Activated CD4-positive, alpha-beta T cell treated with anti-CD3 and anti-CD28 coated beads, Interleukin-2, Interleukin-4, amounts not matched to agents 100 ng/mL and 50 ng/mL, durations not matched to agents 16 hours and 8 hours (primary cell): ENCODE results near the gene TCF7L1.
"Not testable (repeated sequence)": the region's sequence is repeated elsewhere in the genome, so short reads cannot be mapped to it uniquely, and the experiment has no call there.

Source experiments
- DNase-seq: peaks from one replicate; pipeline ENCODE4 v3.0.0-alpha.2; 2020; ENCODE audit warnings: low spot score

TCF7L1 gene

DNA sequence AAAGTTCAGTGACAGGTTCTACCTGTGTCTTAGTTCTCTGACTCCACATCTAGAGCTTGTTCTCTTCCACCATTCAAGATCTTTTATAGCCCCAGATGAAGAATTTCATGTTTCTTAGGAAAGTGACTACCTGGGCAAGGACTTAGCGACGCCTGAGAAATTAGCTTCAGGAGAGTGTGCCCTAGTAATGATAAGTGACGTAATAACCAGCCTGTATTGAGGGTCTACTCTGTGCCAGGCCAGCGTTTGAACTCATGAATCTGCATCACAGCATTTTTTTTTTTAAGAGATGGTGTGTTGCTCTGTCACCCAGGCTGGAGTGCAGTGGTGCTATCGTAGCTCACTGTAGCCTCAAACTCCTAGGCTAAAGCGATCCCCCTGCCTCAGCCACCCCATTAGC, 51.8 kb downstream of the TCF7L1 start:
- DNase-seq = no peak

DNA sequence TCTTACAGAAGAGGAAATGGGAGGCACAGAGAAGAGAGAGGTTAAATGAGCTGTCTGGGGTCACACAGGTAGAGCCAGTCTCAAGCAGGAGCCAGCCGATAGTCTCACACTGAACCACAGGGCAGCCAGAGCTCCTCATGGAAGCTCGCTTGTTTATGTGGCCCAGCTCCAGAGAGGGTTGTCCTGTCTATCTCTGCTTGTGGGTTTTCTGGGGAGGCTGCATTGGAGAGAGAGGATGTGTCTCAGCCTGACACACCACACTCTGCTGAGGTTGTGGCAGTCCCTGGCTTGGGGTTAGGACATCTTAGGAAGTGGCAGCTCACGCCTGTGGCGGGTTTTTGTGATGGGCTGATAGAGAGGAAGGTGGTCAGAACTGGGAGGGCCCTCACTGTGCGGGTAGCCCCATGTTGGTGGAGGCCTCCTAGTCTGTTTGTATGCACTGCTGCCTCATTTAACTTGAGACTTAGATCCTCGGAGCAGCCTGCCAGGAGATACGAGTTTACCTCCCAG, 52.3 kb downstream of the TCF7L1 start:
- DNase-seq = no peak

DNA sequence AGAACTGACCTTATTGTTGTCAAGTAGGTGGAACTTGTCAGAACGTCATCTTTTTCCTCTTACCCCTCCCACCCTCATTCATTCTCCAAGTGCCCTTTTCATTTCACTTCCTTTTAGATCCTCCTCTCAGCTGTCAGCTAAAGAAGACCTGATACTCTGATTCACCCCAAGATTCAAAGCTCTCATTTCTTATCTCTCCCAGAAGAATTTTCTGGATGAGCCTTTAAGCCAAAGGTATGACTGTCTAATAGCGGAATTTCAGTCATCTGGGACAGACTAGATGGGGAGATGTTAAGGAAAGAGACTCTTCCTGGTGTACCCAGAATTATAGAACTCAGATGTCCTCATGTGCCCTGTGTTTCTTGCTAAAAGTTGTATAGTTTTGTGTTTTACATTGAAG, 53.9 kb downstream of the TCF7L1 start:
- DNase-seq = no peak

DNA sequence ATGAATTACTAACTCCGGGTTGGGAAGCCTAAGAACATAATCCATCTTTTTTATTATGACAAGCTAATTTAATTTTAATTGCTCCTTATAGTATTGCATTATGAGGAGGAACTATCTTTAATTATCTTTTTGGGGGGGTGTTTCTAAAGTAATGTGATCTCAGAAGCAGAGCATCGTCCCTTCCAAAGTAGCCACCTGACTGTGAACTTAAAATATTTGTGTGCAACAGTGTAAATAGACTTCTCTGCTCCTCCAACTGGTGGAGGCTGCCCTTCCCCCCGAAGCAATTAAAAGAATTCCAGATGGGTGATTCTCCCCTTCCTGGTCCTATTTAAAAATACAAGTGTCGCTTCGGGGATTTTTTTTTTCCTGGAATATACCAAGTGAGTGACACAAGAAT, 55.7 kb downstream of the TCF7L1 start:
- no peak for DNase-seq

DNA sequence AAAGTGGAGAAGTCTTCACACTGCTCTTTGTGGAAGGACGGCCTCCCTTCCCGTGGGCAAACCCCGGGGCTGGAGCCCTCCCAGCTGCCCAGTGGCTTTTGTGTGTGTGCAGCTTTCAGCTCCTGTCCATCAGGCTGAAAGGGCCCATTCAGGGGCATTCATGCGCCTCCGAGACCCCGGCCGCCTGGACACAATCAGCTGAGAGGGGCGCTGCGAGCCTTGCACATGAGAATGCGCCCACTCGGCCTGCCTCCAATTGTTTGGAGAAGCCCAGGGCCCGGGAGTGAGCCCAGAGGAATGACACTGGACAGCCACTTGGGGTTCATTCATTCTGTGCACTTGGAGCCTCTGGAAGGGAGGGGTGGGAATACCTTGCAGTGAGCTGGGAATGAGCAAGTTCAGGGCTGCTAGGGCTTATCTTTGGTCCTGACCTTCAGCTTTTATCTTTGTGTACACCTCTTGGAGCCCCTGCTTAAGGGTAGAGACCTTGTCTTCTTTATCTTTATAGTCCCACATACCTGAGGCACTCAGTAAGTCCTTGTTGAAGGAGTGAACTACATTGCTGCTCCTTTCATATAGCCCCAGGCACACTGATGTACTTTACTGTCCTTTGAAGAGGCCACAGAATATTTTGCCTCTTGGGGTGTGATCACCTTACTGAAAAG, 56.5 kb downstream of the TCF7L1 start:
- DNase-seq = no peak

DNA sequence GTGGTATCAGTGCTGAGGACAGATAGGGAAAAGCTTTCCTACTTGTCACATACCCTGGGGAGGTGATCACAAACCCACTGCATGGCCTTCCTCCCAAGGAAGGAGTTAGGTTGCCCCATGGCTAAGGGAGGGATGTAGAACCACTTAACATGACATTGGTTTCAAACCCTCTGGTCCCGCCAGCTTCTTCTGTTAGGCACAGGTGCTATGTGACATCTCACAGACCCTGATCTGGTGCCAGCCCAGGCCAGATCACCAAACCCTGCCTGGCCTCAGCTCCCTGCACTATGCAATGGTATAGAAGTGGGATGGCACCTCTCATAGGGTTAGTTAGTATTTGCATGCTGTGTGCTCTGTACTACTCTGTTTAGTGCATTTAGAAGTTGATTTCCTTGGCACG, 58.0 kb downstream of the TCF7L1 start:
- DNase-seq = no peak

DNA sequence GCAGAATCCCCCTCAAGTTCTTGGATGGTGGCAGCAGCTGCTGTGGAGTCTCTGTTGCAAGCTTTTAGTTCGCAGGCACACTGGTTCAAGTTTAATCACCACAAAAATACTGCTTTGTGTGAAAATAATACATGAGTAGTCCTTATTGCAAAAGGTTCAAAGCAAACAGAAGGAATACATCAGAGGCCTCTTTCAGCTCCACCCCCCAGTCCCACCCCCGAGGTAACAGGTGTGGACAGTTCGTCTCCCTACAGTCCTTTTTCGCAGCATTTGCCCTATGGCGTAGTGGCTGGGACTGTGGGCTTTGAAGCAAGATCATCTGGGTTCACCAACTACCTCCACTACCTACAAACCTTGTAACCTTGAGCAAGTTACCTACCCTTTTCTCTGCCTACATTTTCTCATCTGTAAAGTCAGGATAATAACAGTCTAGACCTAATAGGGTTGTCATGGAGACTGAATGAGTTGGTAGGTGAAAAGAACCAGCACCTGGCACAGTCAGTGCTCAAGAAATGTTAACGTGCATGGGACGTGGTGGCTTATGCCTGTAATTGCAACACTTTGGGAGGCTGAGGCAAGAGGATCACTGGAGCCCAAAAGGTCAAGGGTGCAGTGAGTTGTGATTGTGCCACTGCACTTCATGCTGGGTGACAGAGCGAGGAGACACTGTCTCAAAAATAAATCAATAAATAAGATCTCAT, 61.7 kb downstream of the TCF7L1 start:
- DNase-seq = no peak

DNA sequence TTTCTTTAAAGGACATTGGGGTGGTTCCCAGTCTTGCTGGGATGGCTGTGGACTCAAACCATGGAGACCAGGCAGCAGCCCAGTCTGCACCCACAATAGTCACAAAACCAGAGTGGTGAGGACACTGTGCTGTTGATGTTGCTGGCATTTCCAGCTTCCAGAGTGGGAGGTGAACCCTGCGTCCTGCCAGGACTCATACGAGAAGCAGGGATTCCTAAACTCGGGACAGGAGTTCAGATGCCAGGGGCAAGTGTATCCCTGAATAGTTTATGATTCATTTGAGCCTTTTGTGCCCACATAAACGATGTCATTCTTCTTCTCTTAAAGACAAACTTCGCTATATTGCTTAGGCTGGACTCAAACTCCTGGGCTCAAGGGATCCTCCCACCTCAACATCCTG, 62.8 kb downstream of the TCF7L1 start:
- no peak for DNase-seq

DNA sequence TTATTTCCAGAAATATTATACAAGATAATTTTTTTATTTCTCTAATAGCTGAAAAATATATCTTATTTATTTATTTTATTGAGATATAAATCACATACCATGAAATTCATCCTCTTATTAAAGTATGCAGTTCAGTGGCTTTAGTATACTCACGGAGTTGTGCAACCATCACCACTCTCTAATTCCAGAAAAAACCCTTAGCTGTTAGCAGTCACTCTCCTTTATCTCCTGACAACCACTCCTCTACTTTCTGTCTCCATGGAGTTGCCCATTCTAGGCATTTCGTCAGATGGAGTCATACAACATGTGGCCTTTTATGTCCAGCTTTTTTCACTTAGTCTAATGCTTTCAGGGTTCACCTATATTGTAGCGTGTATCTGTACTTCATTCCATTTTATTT, 66.5 kb downstream of the TCF7L1 start:
- no peak for DNase-seq

DNA sequence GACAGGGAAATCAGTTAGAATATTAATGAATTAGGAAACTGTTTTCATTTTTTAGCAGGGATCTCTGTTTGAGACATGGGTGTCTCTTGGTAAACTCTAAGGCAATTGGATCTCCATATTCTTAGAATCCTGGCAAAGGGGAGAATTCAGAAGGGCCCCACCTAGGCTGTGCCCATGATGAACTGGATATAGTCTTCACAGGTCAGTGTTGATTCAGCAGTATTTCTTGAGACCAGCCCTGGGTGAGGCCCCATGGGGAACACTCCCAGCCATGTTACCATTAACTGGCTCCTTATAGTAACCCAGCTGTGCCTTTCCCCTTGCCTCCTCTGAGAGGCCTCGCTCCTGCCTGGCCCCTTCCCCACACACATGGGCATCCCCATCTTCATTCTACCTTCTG, 76.7 kb downstream of the TCF7L1 start:
- DNase-seq = no peak

DNA sequence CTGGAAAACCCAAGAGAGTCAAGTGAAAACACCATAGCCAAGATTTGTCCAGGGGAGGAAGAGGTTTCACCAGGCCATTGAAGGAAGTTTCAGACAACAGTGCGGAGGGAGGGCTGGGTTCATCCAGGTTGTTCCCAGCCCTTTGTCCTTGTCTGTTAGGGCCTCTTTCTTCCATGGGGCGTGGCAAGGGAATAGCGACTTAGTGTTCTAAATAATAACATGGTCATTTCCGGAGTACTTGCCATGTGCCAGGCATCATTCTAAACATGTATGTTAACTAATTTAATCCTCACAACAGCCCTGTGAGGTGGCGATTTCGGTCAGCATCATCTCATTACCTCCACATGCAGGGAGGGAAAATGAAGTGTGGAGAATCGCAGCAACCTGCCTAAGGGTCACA, 77.3 kb downstream of the TCF7L1 start:
- DNase-seq = no peak

DNA sequence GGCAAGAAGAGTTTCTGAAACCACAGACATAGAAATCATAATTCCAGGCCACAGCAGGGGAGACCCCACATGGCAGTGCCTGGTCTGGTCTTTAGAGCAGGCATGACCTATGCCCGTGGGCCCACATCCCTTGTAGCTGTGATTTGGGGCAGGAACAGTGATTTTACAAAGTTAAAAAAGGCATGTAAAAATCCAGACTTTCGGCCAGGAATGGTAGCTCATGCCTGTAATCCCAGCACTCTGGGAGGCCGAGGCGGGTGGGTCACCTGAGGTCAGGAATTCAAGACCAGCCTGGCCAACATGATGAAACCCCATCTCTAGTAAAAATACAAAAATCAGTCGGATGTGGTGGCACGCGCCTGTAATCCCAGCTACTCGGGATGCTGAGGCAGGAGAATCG, 78.4 kb downstream of the TCF7L1 start:
- DNase-seq = not testable (repeated sequence)

DNA sequence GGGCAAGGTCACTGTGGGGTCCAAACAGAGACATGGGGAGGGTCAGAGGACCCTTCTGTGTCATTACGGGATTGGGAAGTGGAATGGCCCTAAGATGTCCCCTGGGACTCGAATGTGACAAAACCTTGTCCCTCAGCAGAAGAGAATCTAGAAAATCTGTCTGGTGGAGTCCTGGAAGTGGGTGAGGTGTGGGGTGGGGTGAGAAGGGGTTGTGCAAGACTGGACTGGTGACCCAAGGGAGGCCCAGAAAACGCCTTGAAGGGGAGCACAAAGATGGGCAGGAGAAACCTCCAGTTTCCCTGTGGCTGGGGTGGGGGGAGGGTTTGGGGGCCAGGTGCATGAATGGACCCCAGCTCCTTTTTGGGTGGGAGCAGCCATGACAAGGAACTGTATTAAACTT, 79.6 kb downstream of the TCF7L1 start:
- DNase-seq = no peak

DNA sequence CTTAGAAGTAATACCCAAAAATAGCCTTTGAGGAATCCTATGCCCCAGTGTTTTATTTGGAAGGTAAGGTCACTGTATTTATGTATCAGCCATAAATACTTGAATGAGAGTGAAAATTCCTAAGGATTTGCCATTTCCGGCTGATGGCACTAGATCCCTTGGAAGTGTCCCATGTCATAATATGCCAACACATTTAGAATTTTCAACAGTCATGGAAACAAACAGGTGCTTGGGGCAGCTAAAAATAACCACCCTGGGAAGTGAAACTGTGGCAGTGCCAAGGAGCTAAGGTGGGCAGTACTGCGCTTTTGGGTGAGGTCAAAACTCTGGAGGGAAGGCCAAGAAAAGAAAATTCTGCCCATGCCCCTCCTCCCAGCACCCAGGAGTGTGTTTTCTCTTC, 80.2 kb downstream of the TCF7L1 start:
- DNase-seq = no peak

DNA sequence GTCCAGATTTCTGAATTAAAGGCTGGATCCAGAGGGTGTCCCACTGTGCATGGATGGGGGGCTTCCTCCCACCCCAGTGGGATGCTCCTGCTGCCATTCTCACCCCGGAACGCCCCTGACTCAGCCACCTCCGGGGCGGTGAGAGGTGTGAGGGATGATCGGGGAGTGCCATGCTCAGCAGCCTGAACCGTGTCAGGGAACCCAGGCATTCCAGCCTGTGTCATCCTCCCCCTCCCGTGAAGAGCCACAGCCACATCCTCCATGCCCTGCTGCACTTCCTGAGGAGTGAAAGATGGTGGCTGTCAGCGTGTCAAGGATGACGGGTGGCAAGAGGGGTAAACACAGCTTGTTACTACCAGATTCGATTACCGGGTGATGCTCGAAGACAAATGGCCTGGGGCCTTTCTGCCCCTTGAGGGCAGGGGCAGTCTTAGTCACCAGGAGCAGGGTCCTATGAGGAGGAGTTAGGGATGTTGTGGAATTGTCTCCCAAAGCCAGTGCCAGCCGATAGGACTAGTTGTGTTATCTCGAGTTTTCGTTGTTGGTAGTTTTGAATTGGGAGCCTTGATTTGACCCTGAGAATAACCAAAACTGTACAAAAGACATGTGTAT, 80.8 kb downstream of the TCF7L1 start:
- no peak for DNase-seq

DNA sequence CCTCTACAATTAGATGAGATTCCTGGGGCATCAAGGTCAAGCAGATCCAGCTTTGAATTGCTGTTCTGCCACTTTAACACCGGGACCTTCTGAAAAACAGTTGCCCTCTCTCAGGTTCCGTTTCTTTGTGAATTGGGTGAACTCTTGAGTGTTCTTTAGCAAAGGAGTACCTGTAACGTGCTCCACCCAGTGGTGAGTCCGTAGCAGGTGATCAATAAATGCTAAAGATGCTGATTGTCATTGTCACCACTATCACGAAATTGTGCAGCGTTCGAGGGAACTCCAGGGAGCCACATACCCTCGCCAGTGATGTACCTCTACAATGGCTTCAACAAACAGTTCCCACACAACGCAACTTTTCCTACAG, 81.9 kb downstream of the TCF7L1 start:
- DNase-seq = no peak

DNA sequence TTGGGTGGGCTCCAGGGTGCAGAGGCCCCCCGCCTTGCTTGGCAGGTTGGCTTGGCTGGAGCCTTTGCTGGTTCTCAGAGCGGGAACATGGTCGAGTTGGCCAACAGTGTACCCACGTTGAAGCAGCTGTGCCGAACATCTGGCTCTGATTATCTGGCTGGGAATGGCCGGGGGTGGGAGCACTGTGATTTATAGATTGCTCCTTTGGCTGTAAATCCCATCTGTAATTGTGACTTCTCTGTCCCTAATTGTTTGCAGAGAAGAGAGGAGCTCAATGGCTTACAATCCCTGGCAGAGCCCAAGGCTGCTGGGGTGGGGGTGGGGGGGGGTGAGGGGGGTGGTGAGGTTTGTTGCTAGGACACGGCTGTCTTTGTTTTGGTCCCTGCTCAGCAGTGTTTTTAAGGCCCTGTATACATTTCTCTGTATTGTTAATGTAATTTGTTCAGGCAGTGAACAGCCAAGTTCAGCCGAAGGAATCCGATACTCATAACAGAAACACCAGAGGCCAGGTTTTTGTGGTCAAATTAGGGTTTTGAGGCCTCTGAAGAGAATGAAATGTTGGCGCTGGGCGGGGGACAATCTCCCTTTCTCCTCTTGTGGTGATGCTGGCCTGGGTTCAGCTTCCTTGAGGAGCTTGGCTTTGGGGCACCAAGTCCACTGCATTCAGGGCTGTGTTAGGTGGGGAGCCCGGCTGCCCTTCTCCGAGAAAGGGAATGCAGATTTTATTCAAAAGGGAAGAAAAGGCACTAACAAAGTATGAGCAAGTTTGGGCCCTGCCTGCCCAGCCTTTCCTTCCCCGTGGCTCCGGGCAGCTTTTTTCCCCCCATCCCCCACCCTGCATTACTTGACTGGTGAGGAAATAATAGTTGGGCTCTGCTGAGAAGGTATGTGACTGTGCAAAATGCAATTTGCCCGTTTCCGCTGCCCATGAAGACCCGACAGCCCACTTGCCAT, 82.5 kb downstream of the TCF7L1 start:
- peak; percentile 10 for DNase-seq

DNA sequence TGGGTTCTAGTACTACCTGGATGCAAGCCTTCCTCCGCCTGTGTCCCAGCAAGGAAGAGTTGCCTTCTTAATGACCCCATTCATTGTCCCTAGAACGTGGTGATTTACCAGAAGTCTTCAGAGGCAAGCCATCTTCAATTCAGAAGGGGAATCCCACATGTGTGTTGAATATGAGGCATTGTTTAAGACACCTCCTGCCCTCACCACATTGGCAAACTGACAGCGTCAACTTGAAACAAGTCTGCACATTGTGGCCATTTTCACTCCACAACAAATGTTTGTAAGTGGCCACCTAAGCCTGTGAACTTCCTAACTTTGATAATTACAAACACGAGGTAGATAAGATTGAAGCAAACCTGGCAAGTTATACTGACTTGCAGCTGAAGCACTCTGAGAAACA, 83.7 kb downstream of the TCF7L1 start:
- peak; percentile 21 for DNase-seq

DNA sequence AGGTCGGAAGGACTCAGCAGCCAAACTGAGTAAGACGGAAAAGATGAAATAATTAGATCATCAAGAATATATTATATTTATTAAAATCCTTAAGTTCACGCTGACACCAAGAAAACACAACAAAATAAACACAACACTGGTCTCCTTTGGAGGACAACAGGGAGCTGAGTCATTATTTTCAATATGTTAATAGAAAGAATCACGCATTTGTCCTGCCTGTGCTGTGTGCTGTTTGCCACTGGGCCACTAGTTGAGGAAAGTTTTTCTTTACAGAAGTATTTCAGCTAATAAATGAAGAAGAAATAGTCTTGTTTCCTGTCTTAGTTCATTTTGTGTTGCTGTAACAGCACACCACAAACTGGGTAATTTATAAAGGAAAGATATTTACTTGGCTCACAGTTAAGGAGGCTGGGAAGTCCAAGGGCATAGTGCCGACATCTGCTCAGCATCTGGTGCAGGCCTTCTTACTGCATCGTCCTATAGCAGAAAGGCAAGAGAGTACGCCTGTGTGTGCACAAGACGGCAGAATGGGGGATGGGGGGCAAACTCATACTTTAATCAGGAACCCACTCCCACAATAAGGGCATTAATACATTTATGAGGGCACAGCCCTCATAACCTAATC, 88.0 kb downstream of the TCF7L1 start:
- DNase-seq = no peak

DNA sequence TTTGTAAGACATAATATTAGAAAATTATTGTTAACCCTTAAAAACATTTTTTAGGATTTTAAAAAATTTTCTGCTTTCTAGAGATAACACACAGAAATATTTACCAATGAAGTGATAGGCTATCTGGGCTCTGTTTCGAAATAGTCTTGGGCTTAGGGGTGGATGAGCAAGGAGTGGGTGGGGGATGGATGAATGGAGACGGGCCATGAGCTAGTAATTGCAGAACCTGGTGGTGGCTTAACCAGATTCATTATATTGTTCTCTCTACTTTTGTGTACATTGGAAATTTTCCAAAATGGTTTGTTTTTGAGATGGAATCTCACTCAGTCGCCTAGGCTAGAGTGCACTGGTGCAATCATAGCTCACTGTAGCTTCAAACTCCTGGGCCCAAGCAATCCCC, 89.6 kb downstream of the TCF7L1 start:
- DNase-seq = no peak

DNA sequence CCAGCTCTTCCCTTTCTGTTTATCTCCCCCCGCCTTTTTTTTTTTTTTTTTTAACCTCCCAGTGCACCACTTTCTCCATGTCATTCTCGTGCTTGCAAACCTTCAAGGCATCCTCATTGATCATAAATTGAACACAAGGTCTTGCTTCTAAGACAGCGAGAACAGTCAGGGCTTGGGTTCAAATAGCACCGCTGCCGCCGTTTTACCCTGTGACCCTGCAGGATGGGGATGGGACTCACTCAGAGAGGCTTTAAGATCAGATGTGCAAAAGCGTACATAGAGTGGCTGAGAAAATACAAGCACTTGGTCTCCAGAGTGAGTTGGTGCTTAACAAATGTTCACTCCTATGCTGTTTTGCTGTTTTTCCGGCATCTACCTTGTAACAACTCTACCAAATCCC, 93.6 kb downstream of the TCF7L1 start:
- no peak for DNase-seq
